HG02970 (cell line): ENCODE measurements around the gene TMEM247.
"Not testable (repeated sequence)": the region's sequence is repeated elsewhere in the genome, so short reads cannot be mapped to it uniquely, and the experiment has no call there.

Experiments
- ATAC-seq: cut with Tn5 transposase; IDR thresholded peaks from one replicate; pipeline ENCODE4 v1.9.1; 2021; ENCODE audit warnings: mild to moderate bottlenecking, moderate library complexity, moderate number of reproducible peaks; ENCODE audit not compliant: unreplicated experiment, low FRiP score

TMEM247 gene

GRCh38 chr2:46508312-46508711 is 28.9 kb downstream of the TMEM247 start:
- ATAC-seq, result no peak

- ATAC-seq, result no peak
These were observed 29.4 kb downstream of the TMEM247 start for GRCh38 chr2:46508759-46509158.

- no peak for ATAC-seq
These were observed 30.4 kb downstream of the TMEM247 start for GRCh38 chr2:46509804-46510203.

GRCh38 chr2:46510598-46511177 is 31.3 kb downstream of the TMEM247 start:
- ATAC-seq, result no peak

GRCh38 chr2:46512185-46512584 is 32.8 kb downstream of the TMEM247 start:
- ATAC-seq, result no peak

- no peak for ATAC-seq
These were observed 35.4 kb downstream of the TMEM247 start for GRCh38 chr2:46514738-46515137.

GRCh38 chr2:46517485-46517884 is 38.1 kb downstream of the TMEM247 start:
- no peak for ATAC-seq

- ATAC-seq, result no peak
These were observed 39.5 kb downstream of the TMEM247 start for GRCh38 chr2:46518861-46519260.

GRCh38 chr2:46519265-46519664 is 39.9 kb downstream of the TMEM247 start:
- ATAC-seq, result no peak

GRCh38 chr2:46520130-46520711 is 40.9 kb downstream of the TMEM247 start:
- ATAC-seq, result no peak

- ATAC-seq, result no peak
These were observed 41.9 kb downstream of the TMEM247 start for GRCh38 chr2:46521215-46521683.

- ATAC-seq, result not testable (repeated sequence)
These were observed 43.0 kb downstream of the TMEM247 start for GRCh38 chr2:46522385-46522784.

- ATAC-seq, result no peak
These were observed 46.3 kb downstream of the TMEM247 start for GRCh38 chr2:46525522-46526155.

GRCh38 chr2:46528880-46529279 is 49.5 kb downstream of the TMEM247 start:
- no peak for ATAC-seq

GRCh38 chr2:46530639-46531038 is 51.3 kb downstream of the TMEM247 start:
- no peak for ATAC-seq

GRCh38 chr2:46531863-46532262 is 52.5 kb downstream of the TMEM247 start:
- no peak for ATAC-seq
